RWPE1 (cell line): ENCODE data around the gene ZNF84.

Experiments used
- CTCF ChIA-PET: fragments of 350-600 bp; sonication (Branson Sonifier 250); formaldehyde crosslinking; extraction: SDS; loops from one replicate; lab custom pipeline; 2021; lab: Yijun Ruan, JAX
- POLR2A ChIA-PET: fragments of 400-600 bp; formaldehyde crosslinking; extraction: SDS; loops from one replicate; lab custom pipeline; 2020; ENCODE audit warnings: antibody characterized with exemption; ENCODE audit not compliant: low non-redundant PET; lab: Yijun Ruan, JAX
- DNase-seq: peaks from one replicate; pipeline ENCODE4 v3.0.0; 2012; ENCODE audit warnings: low spot score
- H3K27ac ChIP-seq: fragments of 450-650 bp; 2 replicates; pipeline ENCODE4 v1.5.1; 2017
- CTCF ChIP-seq: fragments of 450-650 bp; conservative IDR thresholded peaks from 2 replicates; pipeline ENCODE4 v1.5.1; 2017; ENCODE audit warnings: low read depth, mild to moderate bottlenecking

Gene ZNF84

GRCh38 chr12:133046698-133047097, 9.4 kb downstream of the ZNF84 start:
- DNase-seq: no peak
- CTCF ChIA-PET: no interaction called here
- POLR2A ChIA-PET: interaction anchor here (0.6 kb wide), 1 partner anchor 54 kb away, joined by 15 read pairs; no protein-coding TSS in a partner anchor
- no peak for TF ChIP-seq CTCF
- no peak overlapping the region for H3K27ac ChIP-seq

- no peak for TF ChIP-seq CTCF
- no peak for DNase-seq
- POLR2A ChIA-PET: no interaction called here
- CTCF ChIA-PET: no interaction called here
- H3K27ac ChIP-seq: no peak overlapping the region
These were observed 20.1 kb downstream of the ZNF84 start for GRCh38 chr12:133057446-133057845.

- H3K27ac ChIP-seq: no peak overlapping the region
- no peak for DNase-seq
- ChIA-PET POLR2A (no interaction called here), CTCF (interaction anchor here (0.6 to 0.9 kb wide), 2 partner anchors 71 to 195 kb away, joined by 3 to 5 read pairs; no protein-coding TSS in a partner anchor)
- TF ChIP-seq CTCF: no peak
These were observed 21.1 kb downstream of the ZNF84 start for GRCh38 chr12:133058203-133059113.

- no peak for DNase-seq
- ChIA-PET CTCF (no interaction called here), POLR2A (no interaction called here)
- H3K27ac ChIP-seq: no peak overlapping the region
- no peak for TF ChIP-seq CTCF
These were observed 24.6 kb downstream of the ZNF84 start for GRCh38 chr12:133061954-133062353.

GRCh38 chr12:133063556-133063955, 26.2 kb downstream of the ZNF84 start:
- no peak for DNase-seq

GRCh38 chr12:133073836-133074235, 36.5 kb downstream of the ZNF84 start:
- POLR2A ChIA-PET: no interaction called here
- CTCF ChIA-PET: interaction anchor here (0.6 to 0.7 kb wide), 2 partner anchors 155 to 158 kb away, joined by 3 read pairs; no protein-coding TSS in a partner anchor
- no peak for DNase-seq
- H3K27ac ChIP-seq: no peak overlapping the region
- no peak for TF ChIP-seq CTCF

More at GRCh38 chr12:133063556-133063955, 26.2 kb downstream of the ZNF84 start:
- no peak for TF ChIP-seq CTCF
- H3K27ac ChIP-seq: no peak overlapping the region
- POLR2A ChIA-PET: no interaction called here
- CTCF ChIA-PET: no interaction called here
